IMR-90 (cell line): ENCODE measurements around the gene CCDC141. TPM values are rescaled to one million over a fixed set of nuclear protein-coding genes. Genes with fewer than 3 reads are reported as not detected.
A peak's percentile ranks its signal among the peaks of the same experiment; 100 is the strongest.

Experiments used
- ATAC-seq: fragments of 200-7000 bp; cut with Tn5 transposase; 2 replicates; pipeline ENCODE4 v1.9.1; 2020; ENCODE audit warnings: low read depth, mild to moderate bottlenecking, moderate library complexity
- BruUV-seq: library from RNA; stranded (reverse); fragments of 400-500 nt; replicated peaks from 2 replicates; lab custom pipeline; 2021; lab: Mats Ljungman, UMichigan
- CTCF ChIA-PET: fragments of 300-600 bp; formaldehyde crosslinking; extraction: SDS; loops from one replicate; lab custom pipeline; 2021; ENCODE audit warnings: antibody characterized with exemption; lab: Yijun Ruan, JAX
- POLR2A ChIA-PET: fragments of 300-600 bp; sonication (Branson Sonifier 250); formaldehyde crosslinking; loops from one replicate; lab custom pipeline; 2022; ENCODE audit warnings: antibody characterized with exemption; ENCODE audit not compliant: unreplicated experiment; lab: Charles Lee
- DNase-seq: peaks from one replicate; pipeline ENCODE4 v3.0.0; 2013
- H2AFZ ChIP-seq: replicated peaks from 2 replicates; pipeline ENCODE3; 2013; ENCODE audit warnings: low read length, mild to moderate bottlenecking; ENCODE audit not compliant: poor library complexity
- H2AK5ac ChIP-seq: 2 replicates; pipeline ENCODE4 v1.6.1; 2013; ENCODE audit warnings: low read depth, low read length, inconsistent platforms
- H2AK9ac ChIP-seq: replicated peaks from 2 replicates; pipeline ENCODE3; 2013; ENCODE audit warnings: mild to moderate bottlenecking, low read depth, low read length, moderate library complexity; ENCODE audit not compliant: poor library complexity
- H2BK120ac ChIP-seq: 2 replicates; pipeline ENCODE4 v1.6.1; 2013; ENCODE audit warnings: low read depth, low read length, inconsistent platforms
- H2BK15ac ChIP-seq: 3 replicates; pipeline ENCODE4 v1.6.1; 2013; ENCODE audit warnings: low read depth, low read length, inconsistent platforms
- H2BK20ac ChIP-seq: 2 replicates; pipeline ENCODE4 v1.6.1; 2013; ENCODE audit warnings: low read depth, mild to moderate bottlenecking, inconsistent platforms, low read length, moderate library complexity
- H2BK5ac ChIP-seq: 2 replicates; pipeline ENCODE4 v1.6.1; 2013; ENCODE audit warnings: mild to moderate bottlenecking, low read depth, low read length, inconsistent platforms; ENCODE audit not compliant: poor library complexity, severe bottlenecking
- H3K14ac ChIP-seq: replicated peaks from 2 replicates; pipeline ENCODE4 v1.6.1; 2013; ENCODE audit warnings: low read depth, low read length, inconsistent platforms
- H3K18ac ChIP-seq: 2 replicates; pipeline ENCODE4 v1.6.1; 2013; ENCODE audit warnings: low read depth, low read length, control low read depth
- H3K23ac ChIP-seq: 2 replicates; pipeline ENCODE4 v1.6.1; 2013; ENCODE audit warnings: low read depth, low read length, inconsistent platforms
- H3K27ac ChIP-seq: 2 replicates; pipeline ENCODE4 v1.5.1; 2013; ENCODE audit warnings: mild to moderate bottlenecking, control low read depth, low read length; ENCODE audit not compliant: insufficient read depth
- H3K27me3 ChIP-seq: 2 replicates; pipeline ENCODE4 v1.6.1; 2013; ENCODE audit warnings: low read length; ENCODE audit not compliant: control insufficient read depth, insufficient read depth
- H3K36me3 ChIP-seq: 2 replicates; pipeline ENCODE4 v1.6.1; 2013; ENCODE audit warnings: low read length, mixed read lengths; ENCODE audit not compliant: control insufficient read depth, insufficient read depth
- H3K4ac ChIP-seq: 2 replicates; pipeline ENCODE4 v1.6.1; 2013; ENCODE audit warnings: low read depth, low read length, inconsistent platforms
- H3K4me1 ChIP-seq: 2 replicates; pipeline ENCODE4 v1.6.1; 2013; ENCODE audit warnings: low read length, mixed read lengths; ENCODE audit not compliant: control insufficient read depth, insufficient read depth
- H3K4me2 ChIP-seq: 2 replicates; pipeline ENCODE4 v1.6.1; 2013; ENCODE audit warnings: low read depth, mild to moderate bottlenecking, control low read depth, low read length, moderate library complexity
- H3K4me3 ChIP-seq: 2 replicates; pipeline ENCODE4 v1.5.1; 2013; ENCODE audit warnings: low read depth, mild to moderate bottlenecking, control low read depth, low read length, moderate library complexity; ENCODE audit not compliant: insufficient read depth
- H3K56ac ChIP-seq: 2 replicates; pipeline ENCODE4 v1.6.1; 2013; ENCODE audit warnings: low read length, inconsistent platforms; ENCODE audit not compliant: insufficient read depth; ENCODE audit errors: extremely low read depth
- H3K79me1 ChIP-seq, 2 experiments: 2 replicates each; pipeline ENCODE4 v1.6.1; 2013; ENCODE audit warnings: low read length in 2 of 2, inconsistent platforms in 1 of 2, low read depth in 1 of 2
- H3K9ac ChIP-seq: 2 replicates; pipeline ENCODE4 v1.6.1; 2013; ENCODE audit warnings: low read depth, low read length, control low read depth
- H3K9me1 ChIP-seq: 2 replicates; pipeline ENCODE4 v1.6.1; 2013; ENCODE audit warnings: low read length, inconsistent platforms; ENCODE audit not compliant: insufficient read depth
- H3K9me3 ChIP-seq: 2 replicates; pipeline ENCODE4 v1.6.1; 2013; ENCODE audit warnings: low read length; ENCODE audit not compliant: control insufficient read depth, insufficient read depth
- H4K20me1 ChIP-seq: 2 replicates; pipeline ENCODE4 v1.6.1; 2013; ENCODE audit warnings: low read length, inconsistent platforms; ENCODE audit not compliant: insufficient read depth
- H4K5ac ChIP-seq: 2 replicates; pipeline ENCODE4 v1.6.1; 2013; ENCODE audit warnings: mild to moderate bottlenecking, low read depth, low read length, control low read depth
- H4K8ac ChIP-seq, 2 experiments: 2 replicates each; pipeline ENCODE4 v1.6.1; 2013; ENCODE audit warnings: low read depth in 2 of 2, low read length in 2 of 2, control low read depth in 1 of 2, inconsistent platforms in 1 of 2
- H4K91ac ChIP-seq: 2 replicates; pipeline ENCODE4 v1.6.1; 2013; ENCODE audit warnings: low read depth, low read length, inconsistent platforms; ENCODE audit not compliant: insufficient read depth
- CEBPB ChIP-seq: IDR thresholded peaks from 2 replicates; pipeline ENCODE4 v1.6.1; 2012; ENCODE audit warnings: low read depth, low read length, improper control_type of control experiment
- CHD1 ChIP-seq: IDR thresholded peaks from 2 replicates; pipeline ENCODE4 v1.6.1; 2012; ENCODE audit warnings: low read depth, low read length, improper control_type of control experiment
- WGBS, 2 experiments: methylation state at CpG; one replicate each; pipeline versions ENCODE4 v1.1.5 to v1.1.7; 2013; ENCODE audit warnings: missing lambda C conversion rate in 2 of 2; ENCODE audit not compliant: insufficient read length in 1 of 2; ENCODE audit errors: extremely low coverage in 2 of 2; 5-methylcytosine and 5-hydroxymethylcytosine counted together
- dilution Hi-C: fragments of 300-500 bp; cut with HindIII; formaldehyde crosslinking; loops from one replicate; pipeline ENCODE4 v1.14.3; 2018; ENCODE audit warnings: low sequenced_read_pairs; ENCODE audit not compliant: unreplicated experiment
- in situ Hi-C: fragments of 300-500 bp; cut with MboI; formaldehyde crosslinking; loops from 3 replicates; pipeline ENCODE4 v1.14.3; 2019; ENCODE audit warnings: low sequenced_read_pairs, inconsistent platforms, mixed read lengths
- intact Hi-C: fragments of 100-400 bp; cut with micrococcal nuclease; formaldehyde crosslinking; loops from 2 replicates; pipeline ENCODE4 v1.10.0; 2022
- polyA plus RNA-seq, 3 experiments: library from polyadenylated mRNA; depleted of rRNA; stranded (reverse); fragments of >200 nt; gene quantifications; 2 replicates each; pipeline ENCODE4 v1.2.3, GENCODE V29; 2012; ENCODE audit warnings: low replicate concordance in 1 of 3
- total RNA-seq: library from RNA; depleted of rRNA; stranded (reverse); fragments of >200 nt; gene quantifications from 2 replicates; pipeline ENCODE4 v1.2.3, GENCODE V29; 2012

CCDC141 gene
- total and polyA plus RNA-seq, 2 of the 4 experiments (the other 2 are of a cell fraction): not detected

- Histone ChIP-seq H3K4me3 (no peak overlapping the region), H3K27me3 (no peaks in the 10 kb centered on the region), H3K56ac (no peak overlapping the region), H3K9me3 (no peaks in the 10 kb centered on the region), H4K5ac (no peak overlapping the region), H4K8ac (no peak overlapping the region), H3K4ac (no peak overlapping the region), H3K9ac (no peak overlapping the region), H2AFZ (no peak overlapping the region), H3K4me2 (no peak overlapping the region), H2BK5ac (no peak overlapping the region), H3K18ac (no peak overlapping the region), H2BK15ac (no peak overlapping the region), H4K91ac (no peak overlapping the region), H2BK120ac (no peak overlapping the region), H2AK9ac (no peak overlapping the region), H3K23ac (no peak overlapping the region), H3K27ac (no peak overlapping the region), H3K36me3 (no peaks in the 10 kb centered on the region), H3K9me1 (no peaks in the 10 kb centered on the region), H3K14ac (no peak overlapping the region), H2BK20ac (no peak overlapping the region), H4K20me1 (no peaks in the 10 kb centered on the region), H3K4me1 (no peaks in the 10 kb centered on the region), H3K79me1 (no peaks in the 10 kb centered on the region), H2AK5ac (no peak overlapping the region)
- ATAC-seq: no peak
- DNase-seq: no peak
- dilution Hi-C loops (no loop called here), in situ Hi-C loops (no loop called here), intact Hi-C loops (no loop called here)
- POLR2A ChIA-PET: no interaction called here
- CTCF ChIA-PET: no interaction called here
- no CpG with 5 or more reads among the region's 2 CpGs for WGBS, 2 experiments
- no TSS peak for BruUV-seq
- TF ChIP-seq CEBPB (peak; percentile 52; the same call in 1 of the 2 replicates), CHD1 (no peak)
These were observed 69.1 kb downstream of the CCDC141 start for GRCh38 chr2:178980815-178981214.
